K562 (cell line): ENCODE data around the gene ATXN1. TPM values are rescaled to one million over a fixed set of nuclear protein-coding genes. Genes with fewer than 3 reads are reported as not detected.

Source experiments
- ATAC-seq: fragments of 200-7000 bp; cut with Tn5 transposase; 3 replicates; pipeline ENCODE4 v1.9.1; 2020; ENCODE audit warnings: moderate library complexity
- BruUV-seq: library from RNA; stranded (reverse); fragments of 400-500 nt; replicated peaks from 2 replicates; lab custom pipeline; 2021; lab: Mats Ljungman, UMichigan
- CTCF ChIA-PET: fragments of 300-600 bp; formaldehyde crosslinking; extraction: SDS; loops from one replicate; lab custom pipeline; 2021; ENCODE audit warnings: low intra/inter-chr PET ratio; lab: Yijun Ruan, JAX
- POLR2A ChIA-PET: fragments of 300-600, 350-650 bp; sonication (Branson Sonifier 250); formaldehyde crosslinking; extraction: SDS; loops from one replicate; lab custom pipeline; 2021; ENCODE audit warnings: antibody characterized with exemption, inconsistent platforms; lab: Yijun Ruan, JAX
- DNase-seq, 4 experiments: peaks; one replicate each; pipeline versions ENCODE4 v3.0.0 to v3.0.0-alpha.2; 2011 to 2018; ENCODE audit warnings: low spot score in 3 of 4, mixed read lengths in 3 of 4; ENCODE audit errors: extremely low read depth in 1 of 4
- FAIRE-seq: peaks from 2 replicates; lab custom pipeline; 2011; peaks lifted over from hg19 to GRCh38; lab: Jason Lieb, UNC
- H2AFZ ChIP-seq: 2 replicates; pipeline ENCODE4 v1.6.0; 2011; ENCODE audit warnings: low read depth, low read length, control low read depth, inconsistent platforms
- H3K27ac ChIP-seq: fragments of 200-600 bp; 3 replicates; pipeline ENCODE4 v1.8.0; 2011; ENCODE audit warnings: low read depth, mild to moderate bottlenecking, control low read depth, inconsistent platforms, low read length, moderate library complexity, mixed read lengths; ENCODE audit errors: extremely low read depth
- H3K27me3 ChIP-seq, 2 experiments: fragments of 300-600 bp in 1 of 2; 2 replicates in 1 of 2; 3 replicates in 1 of 2; pipeline versions ENCODE4 v1.6.0 to v1.8.0; 2011; ENCODE audit warnings: inconsistent platforms in 2 of 2, low read length in 2 of 2, mild to moderate bottlenecking in 1 of 2, mixed read lengths in 1 of 2, moderate library complexity in 1 of 2; ENCODE audit not compliant: control insufficient read depth in 2 of 2, insufficient read depth in 2 of 2
- H3K36me3 ChIP-seq: fragments of 300-600 bp; 3 replicates; pipeline ENCODE4 v1.8.0; 2011; ENCODE audit warnings: mild to moderate bottlenecking, low read length, inconsistent platforms; ENCODE audit not compliant: control insufficient read depth, insufficient read depth
- H3K4me1 ChIP-seq, 2 experiments: fragments of 200-600 bp in 1 of 2; replicated peaks in 1 of 2; 2 replicates in 1 of 2; 3 replicates in 1 of 2; pipeline versions ENCODE4 v1.5.1 to v1.8.0; 2011; ENCODE audit warnings: inconsistent platforms in 2 of 2, low read length in 2 of 2, mild to moderate bottlenecking in 1 of 2, mixed read lengths in 1 of 2, moderate library complexity in 1 of 2; ENCODE audit not compliant: control insufficient read depth in 2 of 2, insufficient read depth in 2 of 2
- H3K4me2 ChIP-seq: 2 replicates; pipeline ENCODE4 v1.6.1; 2011; ENCODE audit warnings: low read length, control low read depth, inconsistent platforms, mixed read lengths; ENCODE audit not compliant: insufficient read depth
- H3K4me3 ChIP-seq: fragments of 200-600 bp; sonication (generic), shearing (Covaris generic); 2 replicates; pipeline ENCODE4 v1.5.1; 2016; ENCODE audit warnings: control low read depth, inconsistent platforms
- H3K79me2 ChIP-seq: fragments of 200-600 bp; 3 replicates; pipeline ENCODE4 v1.8.0; 2011; ENCODE audit warnings: low read length, inconsistent platforms; ENCODE audit not compliant: control insufficient read depth, insufficient read depth
- H3K9ac ChIP-seq, 2 experiments: 2 replicates each; pipeline versions ENCODE4 v1.6.0 to v1.6.1; 2011; ENCODE audit warnings: low read depth in 2 of 2, low read length in 2 of 2, control low read depth in 1 of 2, inconsistent platforms in 1 of 2, mild to moderate bottlenecking in 1 of 2, mixed read lengths in 1 of 2; ENCODE audit not compliant: insufficient read depth in 1 of 2
- H3K9me1 ChIP-seq: one replicate; pipeline ENCODE4 v1.6.0; 2011; ENCODE audit warnings: inconsistent platforms, mild to moderate bottlenecking, low read length, moderate library complexity; ENCODE audit not compliant: control insufficient read depth, insufficient read depth
- H3K9me3 ChIP-seq: replicated peaks from 2 replicates; pipeline ENCODE4 v1.5.1; 2011; ENCODE audit warnings: low read depth, low read length, inconsistent platforms; ENCODE audit not compliant: control insufficient read depth, insufficient read depth
- H4K20me1 ChIP-seq: replicated peaks from 2 replicates; pipeline ENCODE4 v1.6.1; 2011; ENCODE audit warnings: low read length, inconsistent platforms, mixed read lengths; ENCODE audit not compliant: control insufficient read depth, insufficient read depth
- CC2D1A ChIP-seq: fragments of 450-650 bp; IDR thresholded peaks from 2 replicates; pipeline ENCODE4 v1.6.1; 2017; ENCODE audit warnings: mild to moderate bottlenecking
- CCNT2 ChIP-seq: IDR thresholded peaks from 2 replicates; pipeline ENCODE4 v1.6.1; 2011; ENCODE audit warnings: borderline replicate concordance, low read depth, mild to moderate bottlenecking, moderate library complexity, mixed read lengths, low read length; ENCODE audit not compliant: insufficient read length; ENCODE audit errors: extremely low read depth
- EWSR1 ChIP-seq: fragments of 450-650 bp; IDR thresholded peaks from 2 replicates; pipeline ENCODE4 v1.6.1; 2018; ENCODE audit warnings: borderline replicate concordance, mild to moderate bottlenecking, low read depth, moderate library complexity; ENCODE audit not compliant: partially characterized antibody
- PYGO2 ChIP-seq: fragments of 450-650 bp; IDR thresholded peaks from 2 replicates; pipeline ENCODE4 v1.6.1; 2016; ENCODE audit warnings: mild to moderate bottlenecking, missing genetic modification characterization, moderate library complexity, missing compliant biosample characterization
- ZBTB33 ChIP-seq: sonication (generic); formaldehyde crosslinking; IDR thresholded peaks from 2 replicates; pipeline ENCODE4 v1.8.1; 2023; ENCODE audit warnings: mild to moderate bottlenecking, missing genetic modification reagents
- ZNF212 ChIP-seq: fragments of 450-650 bp; formaldehyde crosslinking; IDR thresholded peaks from 2 replicates; pipeline ENCODE4 v1.4.0; 2020; ENCODE audit warnings: mild to moderate bottlenecking
- WGBS: fragments of 100-300 bp; shearing (Covaris generic); methylation state at CpG from one replicate; pipeline ENCODE4 v1.1.6; 2016; ENCODE audit warnings: low coverage, mixed read lengths; ENCODE audit not compliant: insufficient coverage; ENCODE audit errors: missing lambda C conversion rate; 5-methylcytosine and 5-hydroxymethylcytosine counted together
- in situ Hi-C: fragments of 300-500 bp; cut with MboI; formaldehyde crosslinking; loops from 4 replicates; pipeline ENCODE4 v1.15.0; 2018; ENCODE audit warnings: inconsistent platforms, mixed read lengths
- intact Hi-C: fragments of 100-400 bp; cut with micrococcal nuclease; formaldehyde crosslinking; loops from 2 replicates; pipeline ENCODE4 v1.14.2; 2022
- polyA plus RNA-seq, 8 experiments: library from polyadenylated mRNA; depleted of rRNA in 4 of 8; stranded (reverse) in 5 of 8; unstranded in 3 of 8; fragments of >200 nt; fragmentation: Nextera tagmentation in 2 of 8; fragmentation: Illumina TruSeq in 1 of 8; extraction: Ambion mirVana in 2 of 8; extraction: Trizol in 1 of 8; gene quantifications; 2 replicates each; pipeline versions ENCODE4 v1.2.1 to v1.2.3, GENCODE V29; 2011 to 2014; ENCODE audit warnings: inconsistent platforms in 1 of 8, missing spikeins in 1 of 8
- total RNA-seq, 7 experiments: library from RNA; depleted of rRNA in 6 of 7; stranded (reverse); fragments of >200 nt in 6 of 7; fragmentation: Illumina TruSeq in 2 of 7; extraction: Trizol in 2 of 7; gene quantifications; 2 replicates each; pipeline versions ENCODE4 v1.2.1 to v1.2.3, GENCODE V29; 2011 to 2021; ENCODE audit warnings: low replicate concordance in 1 of 7
- TF ChIP-seq, protein P1 (sequence below): fragments of 250-450 bp; sonication (Bioruptor Pico); IDR thresholded peaks from 2 replicates; pipeline ENCODE4 v1.8.0; 2021; ENCODE audit warnings: moderate library complexity, mild to moderate bottlenecking, inconsistent platforms
- TF ChIP-seq, protein P2 (sequence below): fragments of 450-650 bp; formaldehyde crosslinking; IDR thresholded peaks from 2 replicates; pipeline ENCODE4 v1.4.0; 2022; ENCODE audit warnings: mild to moderate bottlenecking, moderate library complexity

Gene ATXN1
- total and polyA plus RNA-seq, 9 of the 15 experiments (the other 6 are each of a cell fraction or from before 2014, with no cell fraction given) = under 0.01 to 1.2 (median 0.58) TPM

DNA sequence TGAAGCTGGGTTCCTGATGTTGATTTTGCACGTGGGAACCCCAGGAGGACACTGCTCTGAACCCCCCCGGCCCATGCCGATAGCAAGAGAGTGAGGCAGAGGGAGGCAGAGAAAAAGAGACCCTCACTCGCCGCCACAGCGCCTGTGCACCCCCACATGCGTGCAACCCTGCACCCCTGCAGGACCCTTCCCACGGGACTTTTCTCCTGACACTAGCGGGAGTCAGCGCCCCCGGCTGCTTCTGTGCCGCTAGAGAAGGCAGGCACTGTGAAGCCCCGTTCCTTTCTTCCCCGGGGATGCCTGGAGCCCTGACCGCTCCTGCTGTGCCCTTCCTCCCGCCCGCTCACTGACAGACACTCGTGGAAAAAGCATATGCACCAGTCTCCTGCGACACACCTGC is 455.5 kb downstream of the ATXN1 start:
- peak; percentile 5; the same call in 1 of the 3 replicates for ATAC-seq
- Histone ChIP-seq H3K9me1 (no peaks in the 10 kb centered on the region), H3K4me1 (peaks cover 0 to 19% of the 10 kb centered on the region in 2 experiments; a peak in 3 of 5 replicates), H3K27me3 (no peaks in the 10 kb centered on the region), H3K79me2 (no peaks in the 10 kb centered on the region), H3K4me3 (no peak overlapping the region), H2AFZ (peak overlapping the region; percentile 63), H3K9me3 (no peaks in the 10 kb centered on the region), H3K27ac (no peak overlapping the region), H3K36me3 (no peaks in the 10 kb centered on the region), H4K20me1 (no peaks in the 10 kb centered on the region), H3K4me2 (peak overlapping the region; percentile 3; the same call in 1 of the 2 replicates), H3K9ac (peak overlapping the region in 1 of 2 experiments; percentile 72; a peak in 2 of 4 replicates)
- in situ Hi-C loops = no loop called here
- intact Hi-C loops = no loop called here
- TF ChIP-seq ZNF212 (CRISPR knock-in tag) (no peak), ZBTB33 (CRISPR knock-in tag) (peak; percentile 73; the same call in 1 of the 2 replicates)
- FAIRE-seq = no peak
- WGBS = 55% methylated on average over 19 of the region's 19 CpGs
- DNase-seq = no peak
- POLR2A ChIA-PET = no interaction called here
- CTCF ChIA-PET = no interaction called here
- no TSS peak for BruUV-seq

GRCh38 chr6:16305246-16305725 is 456.0 kb downstream of the ATXN1 start:
- FAIRE-seq = peak; percentile 11
- ATAC-seq = no peak
- ChIA-PET POLR2A (no interaction called here), CTCF (no interaction called here)
- Histone ChIP-seq H3K36me3 (no peaks in the 10 kb centered on the region), H3K4me3 (no peak overlapping the region), H3K4me2 (no peak overlapping the region), H3K9ac (no peak overlapping the region), H3K79me2 (no peaks in the 10 kb centered on the region), H3K27me3 (no peaks in the 10 kb centered on the region), H3K9me3 (no peaks in the 10 kb centered on the region), H3K4me1 (peaks cover 0 to 19% of the 10 kb centered on the region in 2 experiments; a peak in 3 of 5 replicates), H4K20me1 (no peaks in the 10 kb centered on the region), H3K9me1 (no peaks in the 10 kb centered on the region), H2AFZ (no peak overlapping the region), H3K27ac (no peak overlapping the region)
- no TSS peak for BruUV-seq
- no peak for DNase-seq
- intact Hi-C loops (no loop called here), in situ Hi-C loops (no loop called here)
- 51% methylated on average over 6 of the region's 7 CpGs for WGBS
- TF ChIP-seq CC2D1A = no peak
- TF ChIP-seq CCNT2 = no peak
- TF ChIP-seq, protein P1, sequence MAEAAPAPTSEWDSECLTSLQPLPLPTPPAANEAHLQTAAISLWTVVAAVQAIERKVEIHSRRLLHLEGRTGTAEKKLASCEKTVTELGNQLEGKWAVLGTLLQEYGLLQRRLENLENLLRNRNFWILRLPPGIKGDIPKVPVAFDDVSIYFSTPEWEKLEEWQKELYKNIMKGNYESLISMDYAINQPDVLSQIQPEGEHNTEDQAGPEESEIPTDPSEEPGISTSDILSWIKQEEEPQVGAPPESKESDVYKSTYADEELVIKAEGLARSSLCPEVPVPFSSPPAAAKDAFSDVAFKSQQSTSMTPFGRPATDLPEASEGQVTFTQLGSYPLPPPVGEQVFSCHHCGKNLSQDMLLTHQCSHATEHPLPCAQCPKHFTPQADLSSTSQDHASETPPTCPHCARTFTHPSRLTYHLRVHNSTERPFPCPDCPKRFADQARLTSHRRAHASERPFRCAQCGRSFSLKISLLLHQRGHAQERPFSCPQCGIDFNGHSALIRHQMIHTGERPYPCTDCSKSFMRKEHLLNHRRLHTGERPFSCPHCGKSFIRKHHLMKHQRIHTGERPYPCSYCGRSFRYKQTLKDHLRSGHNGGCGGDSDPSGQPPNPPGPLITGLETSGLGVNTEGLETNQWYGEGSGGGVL (CRISPR knock-in tag) = no peak
- TF ChIP-seq PYGO2 (tag) = no peak
- TF ChIP-seq, protein P2, sequence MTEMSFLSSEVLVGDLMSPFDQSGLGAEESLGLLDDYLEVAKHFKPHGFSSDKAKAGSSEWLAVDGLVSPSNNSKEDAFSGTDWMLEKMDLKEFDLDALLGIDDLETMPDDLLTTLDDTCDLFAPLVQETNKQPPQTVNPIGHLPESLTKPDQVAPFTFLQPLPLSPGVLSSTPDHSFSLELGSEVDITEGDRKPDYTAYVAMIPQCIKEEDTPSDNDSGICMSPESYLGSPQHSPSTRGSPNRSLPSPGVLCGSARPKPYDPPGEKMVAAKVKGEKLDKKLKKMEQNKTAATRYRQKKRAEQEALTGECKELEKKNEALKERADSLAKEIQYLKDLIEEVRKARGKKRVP = no peak
- no peak for TF ChIP-seq EWSR1
